ENCODE measurements around the gene ST3GAL3. TPM values are rescaled to one million over a fixed set of nuclear protein-coding genes. Genes with fewer than 3 reads are reported as not detected.

ST3GAL3 gene
- total and polyA plus RNA-seq, 2 of the 13 experiments (the other 11 are each of a cell fraction or from before 2014, with no cell fraction given) = 5.1 to 8.1 TPM

DNA sequence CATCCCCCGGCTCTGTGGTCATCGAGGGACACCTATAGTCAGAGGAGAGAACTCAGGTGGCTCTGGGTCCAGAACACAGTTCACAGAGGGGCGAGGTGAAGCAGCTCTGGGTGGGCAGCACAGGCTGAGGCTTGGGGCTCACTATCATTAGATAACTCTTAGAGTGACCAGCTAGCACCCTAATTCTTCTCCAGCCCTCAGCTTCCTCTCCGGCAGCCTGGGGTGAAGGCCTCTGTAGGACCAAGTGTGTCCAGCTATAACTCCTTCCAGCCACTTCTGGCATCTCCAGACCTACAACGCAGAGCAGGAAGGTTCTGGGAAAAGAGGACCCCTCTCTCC is 227.6 kb downstream of the ST3GAL3 start (continued):
- TF ChIP-seq, protein P1, sequence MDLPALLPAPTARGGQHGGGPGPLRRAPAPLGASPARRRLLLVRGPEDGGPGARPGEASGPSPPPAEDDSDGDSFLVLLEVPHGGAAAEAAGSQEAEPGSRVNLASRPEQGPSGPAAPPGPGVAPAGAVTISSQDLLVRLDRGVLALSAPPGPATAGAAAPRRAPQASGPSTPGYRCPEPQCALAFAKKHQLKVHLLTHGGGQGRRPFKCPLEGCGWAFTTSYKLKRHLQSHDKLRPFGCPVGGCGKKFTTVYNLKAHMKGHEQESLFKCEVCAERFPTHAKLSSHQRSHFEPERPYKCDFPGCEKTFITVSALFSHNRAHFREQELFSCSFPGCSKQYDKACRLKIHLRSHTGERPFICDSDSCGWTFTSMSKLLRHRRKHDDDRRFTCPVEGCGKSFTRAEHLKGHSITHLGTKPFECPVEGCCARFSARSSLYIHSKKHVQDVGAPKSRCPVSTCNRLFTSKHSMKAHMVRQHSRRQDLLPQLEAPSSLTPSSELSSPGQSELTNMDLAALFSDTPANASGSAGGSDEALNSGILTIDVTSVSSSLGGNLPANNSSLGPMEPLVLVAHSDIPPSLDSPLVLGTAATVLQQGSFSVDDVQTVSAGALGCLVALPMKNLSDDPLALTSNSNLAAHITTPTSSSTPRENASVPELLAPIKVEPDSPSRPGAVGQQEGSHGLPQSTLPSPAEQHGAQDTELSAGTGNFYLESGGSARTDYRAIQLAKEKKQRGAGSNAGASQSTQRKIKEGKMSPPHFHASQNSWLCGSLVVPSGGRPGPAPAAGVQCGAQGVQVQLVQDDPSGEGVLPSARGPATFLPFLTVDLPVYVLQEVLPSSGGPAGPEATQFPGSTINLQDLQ (CRISPR knock-in tag; IDR thresholded peaks at IDR 0.05) = no peak
- TF ChIP-seq ZFX (CRISPR knock-in tag; IDR thresholded peaks at IDR 0.05; ENCODE audit: low read depth) (no peak), PAF1 (CRISPR knock-in tag; IDR thresholded peaks at IDR 0.05) (no peak), ZSCAN31 (CRISPR knock-in tag; IDR thresholded peaks at IDR 0.05; ENCODE audit: low read depth) (0 out of 2 replicates have a peak, but pooled peaks have one; percentile 49), SMYD3 (CRISPR knock-in tag; IDR thresholded peaks at IDR 0.05) (no peak)

- Histone ChIP-seq H3K4me3 (replicated peaks in 1 of 3; ENCODE audit: insufficient read depth in 1 of 3, low read depth in 2 of 3, low read length in 3 of 3) (peak overlapping the region; percentile 50 to 84 (median 61)), H3K27me3 (ENCODE audit: control insufficient read depth in 1 of 2, insufficient read depth in 2 of 2, low read length in 2 of 2) (no peaks in the 10 kb centered on the region), H3K9ac (ENCODE audit: insufficient read depth, low read depth, low read length) (peak overlapping the region; percentile 49), H3K4me1 (ENCODE audit: insufficient read depth, low read length) (peaks cover 39% of the 10 kb centered on the region), H3K36me3 (replicated peaks in 1 of 2; ENCODE audit: control insufficient read depth in 1 of 2, insufficient read depth in 2 of 2, low read length in 2 of 2) (no peaks in the 10 kb centered on the region), H4K20me1 (ENCODE audit: insufficient read depth, low read length) (no peaks in the 10 kb centered on the region), H2AFZ (ENCODE audit: low read length) (no peak overlapping the region), H3K79me2 (ENCODE audit: insufficient read depth, low read length) (no peaks in the 10 kb centered on the region), H3K27ac (ENCODE audit: extremely low read length, insufficient read depth, low read length) (peak overlapping the region; percentile 27), H3K4me2 (ENCODE audit: low read depth, low read length) (peak overlapping the region; percentile 99), H3K9me3 (ENCODE audit: low read length) (no peaks in the 10 kb centered on the region)
- FAIRE-seq (no peak), ATAC-seq (peak; percentile 8), DNase-seq (ENCODE audit: low spot score) (no peak)
- in situ Hi-C loops (cut with HindIII; ENCODE audit: extremely low pct_ligation_motif_present, low pct_unique_long_range_greater_than_20kb) = no loop called here
- BruUV-seq (replicated peaks) = no TSS peak
- intact Hi-C loops (cut with micrococcal nuclease; ENCODE audit: unreplicated experiment) = loop anchor here (1.0 to 10.0 kb wide), 2 partner anchors 10 to 99 kb away; partner anchors contain the start of genes IPO13 and SLC6A9
- CTCF ChIA-PET (ENCODE audit: low intra/inter-chr PET ratio, low total read pairs) = interaction anchor here (4.6 kb wide), 1 partner anchor 172 kb away, joined by 44 read pairs; no protein-coding TSS in a partner anchor
- POLR2A ChIA-PET = interaction anchor here (1.3 to 4.3 kb wide), 5 partner anchors 12 to 172 kb away, joined by 5 to 38 read pairs (median 8); partner anchors contain the start of genes ATP6V0B, DPH2, IPO13 and SLC6A9
- WGBS (ENCODE audit: low lambda C conversion rate) = 5% methylated on average over 6 of the region's 48 CpGs
- no peak for TF ChIP-seq ISX (CRISPR knock-in tag; conservative IDR thresholded peaks at IDR 0.05)
- no peak for TF ChIP-seq MEF2D (CRISPR knock-in tag; IDR thresholded peaks at IDR 0.05)
- no peak for TF ChIP-seq ZNF746 (CRISPR knock-in tag; IDR thresholded peaks at IDR 0.05)
- TF ChIP-seq KMT2A (CRISPR knock-in tag; IDR thresholded peaks at IDR 0.05) = 0 out of 2 replicates have a peak, but pooled peaks have one; percentile 10
- no peak for TF ChIP-seq CSRNP1 (CRISPR knock-in tag; IDR thresholded peaks at IDR 0.05)
- TF ChIP-seq JDP2 (CRISPR knock-in tag; IDR thresholded peaks at IDR 0.05; ENCODE audit: borderline replicate concordance) = no peak
- peak; percentile 18; the same call in 1 of the 2 replicates for TF ChIP-seq ZSCAN25 (CRISPR knock-in tag; IDR thresholded peaks at IDR 0.05)
- TF ChIP-seq ZNF776 (CRISPR knock-in tag; IDR thresholded peaks at IDR 0.05) = peak; percentile 32; the same call in 1 of the 2 replicates
- TF ChIP-seq GATAD2A (CRISPR knock-in tag; IDR thresholded peaks at IDR 0.05) = no peak
Observed at GRCh38 chr1:43935711-43936427, 228.5 kb downstream of the ST3GAL3 start.

Data from HepG2 (cell line).